Chondrocyte (in vitro differentiated cells): Measurements from ENCODE around the gene CADM1. TPM values are rescaled to one million over a fixed set of nuclear protein-coding genes. Genes with fewer than 3 reads are reported as not detected.

Experiments
- DNase-seq: peaks from one replicate; pipeline ENCODE4 v3.0.0; 2021; ENCODE audit warnings: mixed read lengths, low spot score
- H3K27ac Mint-ChIP-seq: one replicate; pipeline ENCODE4 v1.8.0; 2021; ENCODE audit warnings: mild to moderate bottlenecking, moderate library complexity, mixed read lengths; ENCODE audit not compliant: unreplicated experiment
- H3K27me3 Mint-ChIP-seq: 2 replicates; pipeline ENCODE4 v1.8.0; 2021; ENCODE audit warnings: low read depth, mixed read lengths
- H3K36me3 Mint-ChIP-seq: 2 replicates; pipeline ENCODE4 v1.8.0; 2021; ENCODE audit warnings: low read depth, mixed read lengths
- H3K4me1 Mint-ChIP-seq: 2 replicates; pipeline ENCODE4 v1.8.0; 2021; ENCODE audit warnings: low read depth, mild to moderate bottlenecking, mixed read lengths
- H3K4me3 Mint-ChIP-seq: one replicate; pipeline ENCODE4 v1.8.0; 2021; ENCODE audit warnings: mild to moderate bottlenecking, moderate library complexity, mixed read lengths; ENCODE audit not compliant: unreplicated experiment
- H3K9me3 Mint-ChIP-seq: 2 replicates; pipeline ENCODE4 v1.8.0; 2021; ENCODE audit warnings: low read depth, mixed read lengths
- total RNA-seq: library from RNA; stranded (reverse); gene quantifications from 3 replicates; pipeline ENCODE4 v1.2.1, GENCODE V29; 2021
- TF ChIP-seq, protein P1 (sequence below): fragments of 200-600 bp; sonication (generic); IDR thresholded peaks from 2 replicates; pipeline ENCODE4 v1.5.0; 2021; ENCODE audit warnings: antibody characterized with exemption, mild to moderate bottlenecking, moderate library complexity

Gene CADM1
- total RNA-seq, 1 donor from 2014 or later: 29.0 TPM

DNA sequence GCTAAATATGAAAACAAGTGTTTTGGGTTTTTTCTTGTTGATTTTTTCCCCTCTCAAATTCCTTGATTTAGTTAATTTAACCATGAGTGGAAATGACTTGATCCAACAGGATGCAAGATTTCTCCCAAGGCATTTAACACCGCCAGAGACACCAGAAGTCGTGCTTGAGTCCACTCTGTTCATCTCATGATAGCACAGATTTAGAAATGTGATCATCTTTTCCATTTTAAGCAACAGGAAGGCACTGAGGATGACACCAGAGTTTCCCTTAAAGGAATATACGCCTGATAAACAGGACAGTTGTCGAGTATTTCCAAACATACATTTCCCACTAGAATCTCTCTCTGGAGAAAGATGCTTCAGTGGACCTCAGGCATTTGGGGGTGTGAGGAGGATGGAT is 318.7 kb downstream of the CADM1 start:
- no peak for DNase-seq
- no peaks in the 10 kb centered on the region for H3K4me1 Mint-ChIP-seq
- TF ChIP-seq, protein P1, sequence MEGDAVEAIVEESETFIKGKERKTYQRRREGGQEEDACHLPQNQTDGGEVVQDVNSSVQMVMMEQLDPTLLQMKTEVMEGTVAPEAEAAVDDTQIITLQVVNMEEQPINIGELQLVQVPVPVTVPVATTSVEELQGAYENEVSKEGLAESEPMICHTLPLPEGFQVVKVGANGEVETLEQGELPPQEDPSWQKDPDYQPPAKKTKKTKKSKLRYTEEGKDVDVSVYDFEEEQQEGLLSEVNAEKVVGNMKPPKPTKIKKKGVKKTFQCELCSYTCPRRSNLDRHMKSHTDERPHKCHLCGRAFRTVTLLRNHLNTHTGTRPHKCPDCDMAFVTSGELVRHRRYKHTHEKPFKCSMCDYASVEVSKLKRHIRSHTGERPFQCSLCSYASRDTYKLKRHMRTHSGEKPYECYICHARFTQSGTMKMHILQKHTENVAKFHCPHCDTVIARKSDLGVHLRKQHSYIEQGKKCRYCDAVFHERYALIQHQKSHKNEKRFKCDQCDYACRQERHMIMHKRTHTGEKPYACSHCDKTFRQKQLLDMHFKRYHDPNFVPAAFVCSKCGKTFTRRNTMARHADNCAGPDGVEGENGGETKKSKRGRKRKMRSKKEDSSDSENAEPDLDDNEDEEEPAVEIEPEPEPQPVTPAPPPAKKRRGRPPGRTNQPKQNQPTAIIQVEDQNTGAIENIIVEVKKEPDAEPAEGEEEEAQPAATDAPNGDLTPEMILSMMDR: no peak
- no peaks in the 10 kb centered on the region for H3K9me3 Mint-ChIP-seq
- no peak overlapping the region for H3K27ac Mint-ChIP-seq
- no peak overlapping the region for H3K4me3 Mint-ChIP-seq
- H3K27me3 Mint-ChIP-seq: no peaks in the 10 kb centered on the region
- no peaks in the 10 kb centered on the region for H3K36me3 Mint-ChIP-seq

DNA sequence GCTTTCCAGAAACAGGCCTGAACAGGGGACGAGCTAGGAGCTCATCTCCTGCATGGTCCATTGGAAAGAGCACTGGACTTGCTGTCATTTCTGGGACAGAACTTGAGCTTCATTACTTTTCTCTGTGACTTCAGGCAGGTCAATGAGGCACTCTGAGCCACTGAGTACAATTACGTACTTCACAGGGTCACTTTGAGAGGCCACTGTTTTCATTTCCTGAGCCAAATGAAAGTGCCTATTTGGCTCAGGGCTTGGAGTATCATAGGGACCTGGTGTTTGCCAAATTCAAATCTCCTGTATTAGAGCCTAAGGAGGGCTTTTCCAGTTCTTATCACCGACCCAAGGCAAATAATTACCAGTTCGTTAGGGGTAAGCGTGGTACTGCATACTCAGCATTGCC is 319.3 kb downstream of the CADM1 start:
- Mint-ChIP-seq H3K27me3 (no peaks in the 10 kb centered on the region), H3K36me3 (no peaks in the 10 kb centered on the region), H3K9me3 (no peaks in the 10 kb centered on the region), H3K4me3 (no peak overlapping the region), H3K4me1 (no peaks in the 10 kb centered on the region), H3K27ac (no peak overlapping the region)
- DNase-seq: no peak
- TF ChIP-seq, protein P1: no peak

DNA sequence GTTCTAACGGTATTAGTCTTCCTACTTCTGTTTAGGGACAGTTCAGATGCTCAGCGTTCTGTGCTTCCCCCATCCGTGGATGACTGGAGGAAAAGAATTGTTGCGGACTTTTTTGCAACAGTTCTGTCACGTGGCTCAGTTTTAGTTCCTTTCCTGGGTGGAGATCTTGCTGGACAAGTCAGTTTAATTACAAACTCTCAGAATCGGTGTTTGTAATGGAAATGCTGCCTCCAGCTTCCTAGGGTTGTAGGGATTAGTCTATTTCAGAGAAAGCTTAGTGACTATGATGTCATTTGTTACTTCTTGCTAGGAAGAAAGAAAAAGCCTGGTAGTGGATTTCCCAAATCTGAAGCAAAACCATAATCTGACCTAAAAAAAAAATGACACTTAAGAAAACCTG is 320.4 kb downstream of the CADM1 start:
- no peaks in the 10 kb centered on the region for H3K4me1 Mint-ChIP-seq
- H3K36me3 Mint-ChIP-seq: no peaks in the 10 kb centered on the region
- no peak for DNase-seq
- H3K27me3 Mint-ChIP-seq: no peaks in the 10 kb centered on the region
- no peak overlapping the region for H3K4me3 Mint-ChIP-seq
- TF ChIP-seq, protein P1: no peak
- no peak overlapping the region for H3K27ac Mint-ChIP-seq
- no peaks in the 10 kb centered on the region for H3K9me3 Mint-ChIP-seq

DNA sequence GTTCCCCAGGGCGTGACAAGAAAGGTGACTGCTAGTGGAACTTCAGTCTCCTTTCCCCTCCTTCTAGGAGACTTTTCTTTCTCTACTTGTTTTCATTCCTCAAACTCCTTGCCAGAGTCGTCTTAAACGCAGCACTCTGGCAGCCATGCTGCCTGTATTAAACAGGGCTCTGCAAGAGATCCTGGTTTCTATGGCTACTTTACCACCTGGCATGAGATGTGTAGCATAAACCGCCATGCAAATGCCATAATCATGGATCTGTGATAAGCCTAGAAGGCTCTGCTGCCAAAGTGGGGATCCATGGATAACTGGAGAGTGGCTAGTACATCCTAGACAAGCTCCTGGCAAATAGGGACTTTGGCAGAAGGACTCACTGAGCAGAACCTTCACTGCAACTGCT is 321.1 kb downstream of the CADM1 start:
- Mint-ChIP-seq H3K27me3 (no peaks in the 10 kb centered on the region), H3K4me3 (no peak overlapping the region), H3K36me3 (no peaks in the 10 kb centered on the region), H3K27ac (no peak overlapping the region), H3K4me1 (no peaks in the 10 kb centered on the region), H3K9me3 (no peaks in the 10 kb centered on the region)
- TF ChIP-seq, protein P1: no peak
- DNase-seq: no peak

DNA sequence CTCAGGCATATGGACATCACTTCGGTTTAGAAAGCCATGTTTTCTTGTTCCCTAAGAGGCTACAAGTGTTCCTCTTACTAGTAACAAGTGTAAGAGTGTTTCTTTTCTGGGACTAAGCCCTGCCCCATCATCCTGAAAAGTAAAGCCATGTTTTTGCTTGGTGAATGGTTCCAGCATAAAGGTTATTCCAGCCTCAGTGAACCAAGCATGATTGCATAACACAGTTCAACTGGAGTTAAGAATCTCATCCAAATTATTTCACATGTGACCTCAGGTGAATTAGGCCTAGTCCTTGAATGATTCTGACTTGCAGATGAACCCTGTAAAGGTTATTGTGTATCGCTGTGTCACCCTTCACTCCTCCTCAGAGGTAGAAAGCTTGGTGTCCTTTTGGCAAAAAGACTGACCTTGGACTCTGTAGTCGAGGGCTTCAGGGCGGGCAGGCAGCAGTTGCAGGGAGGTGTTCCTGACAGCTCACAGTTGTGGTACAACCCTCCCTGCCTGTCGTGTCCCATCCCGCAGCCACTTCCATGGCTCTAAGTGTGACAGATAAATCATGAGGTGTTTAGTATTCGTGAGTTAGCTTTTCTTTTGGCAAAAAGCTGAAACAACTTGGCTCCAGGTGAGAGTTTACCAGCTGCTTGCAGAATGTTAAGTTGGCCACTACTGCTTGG is 321.8 kb downstream of the CADM1 start:
- Mint-ChIP-seq H3K27ac (no peak overlapping the region), H3K9me3 (no peaks in the 10 kb centered on the region), H3K4me1 (no peaks in the 10 kb centered on the region), H3K4me3 (no peak overlapping the region), H3K36me3 (no peaks in the 10 kb centered on the region), H3K27me3 (no peaks in the 10 kb centered on the region)
- TF ChIP-seq, protein P1: no peak
- no peak for DNase-seq
